Parathyroid adenoma (tissue), 2 donors: ENCODE measurements around the gene PMM2.

Source experiments
- H2AFZ ChIP-seq: fragments of 300-600 bp; sonication (generic); one replicate; pipeline ENCODE4 v1.7.0; 2017; ENCODE audit warnings: antibody characterized with exemption, mild to moderate bottlenecking
- H3K27ac ChIP-seq: fragments of 300-600 bp; sonication (generic); one replicate; pipeline ENCODE4 v1.7.0; 2017
- H3K27me3 ChIP-seq: fragments of 300-600 bp; sonication (generic); one replicate; pipeline ENCODE4 v1.7.0; 2017; ENCODE audit warnings: low read length; ENCODE audit not compliant: control insufficient read depth, insufficient read depth
- H3K36me3 ChIP-seq: fragments of 300-600 bp; sonication (generic); one replicate; pipeline ENCODE4 v1.7.0; 2017; ENCODE audit warnings: low read length; ENCODE audit not compliant: control insufficient read depth, insufficient read depth
- H3K4me1 ChIP-seq: fragments of 300-600 bp; sonication (generic); one replicate; pipeline ENCODE4 v1.7.0; 2017; ENCODE audit warnings: control low read depth
- H3K4me2 ChIP-seq: fragments of 300-600 bp; sonication (generic); one replicate; pipeline ENCODE4 v1.7.0; 2017; ENCODE audit warnings: low read length
- H3K4me3 ChIP-seq: fragments of 300-600 bp; sonication (generic); one replicate; pipeline ENCODE4 v1.7.0; 2017; ENCODE audit warnings: low read depth, low read length
- H3K79me2 ChIP-seq: fragments of 300-600 bp; sonication (generic); one replicate; pipeline ENCODE4 v1.7.0; 2017; ENCODE audit warnings: control low read depth
- H3K9ac ChIP-seq: fragments of 300-600 bp; sonication (generic); one replicate; pipeline ENCODE4 v1.7.0; 2017; ENCODE audit warnings: mild to moderate bottlenecking
- H3K9me3 ChIP-seq: fragments of 300-600 bp; sonication (generic); one replicate; pipeline ENCODE4 v1.7.0; 2017; ENCODE audit warnings: low read length; ENCODE audit not compliant: control insufficient read depth
- CTCF ChIP-seq: fragments of 300-600 bp; sonication (generic); IDR thresholded peaks from one replicate; pipeline ENCODE4 v1.7.0; 2017; ENCODE audit warnings: antibody characterized with exemption, mild to moderate bottlenecking
- donor health status: primary hyperparathyroidism.

The PMM2 gene

GRCh38 chr16:8851761-8852403 lies 54.2 kb downstream of the PMM2 start:
- H3K9ac ChIP-seq, result no peak overlapping the region
- no peak overlapping the region for H2AFZ ChIP-seq
- no peaks in the 10 kb centered on the region for H3K36me3 ChIP-seq
- H3K4me1 ChIP-seq, result no peaks in the 10 kb centered on the region
- H3K27me3 ChIP-seq, result no peaks in the 10 kb centered on the region
- H3K4me3 ChIP-seq, result no peak overlapping the region
- peak overlapping the region; percentile 30 for H3K27ac ChIP-seq
- no peak for TF ChIP-seq CTCF
- H3K4me2 ChIP-seq, result no peak overlapping the region
- H3K79me2 ChIP-seq, result no peaks in the 10 kb centered on the region
- no peaks in the 10 kb centered on the region for H3K9me3 ChIP-seq

DNA sequence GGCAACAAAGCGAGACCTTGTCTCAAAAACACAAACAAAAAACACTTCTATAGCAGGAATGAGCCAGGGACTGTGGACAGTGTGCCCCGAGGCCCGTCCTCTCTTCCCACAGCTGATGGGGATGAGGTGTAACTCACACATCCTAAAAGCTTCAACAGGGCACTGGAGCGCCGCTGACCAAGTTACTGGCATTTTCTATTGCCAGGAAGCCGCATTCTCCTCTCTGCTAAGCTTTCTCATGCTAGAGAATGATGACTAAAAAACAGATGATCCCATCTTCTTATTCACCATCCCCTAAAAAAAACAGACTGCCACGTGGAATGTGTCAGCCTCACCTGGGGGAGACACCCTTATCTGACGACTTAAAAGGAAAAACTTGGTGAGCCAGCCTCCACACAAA lies 54.9 kb downstream of the PMM2 start:
- TF ChIP-seq CTCF, result no peak
- H3K27ac ChIP-seq, result peak overlapping the region; percentile 30
- no peak overlapping the region for H2AFZ ChIP-seq
- no peak overlapping the region for H3K4me2 ChIP-seq
- no peaks in the 10 kb centered on the region for H3K27me3 ChIP-seq
- H3K4me1 ChIP-seq, result no peaks in the 10 kb centered on the region
- no peaks in the 10 kb centered on the region for H3K36me3 ChIP-seq
- no peaks in the 10 kb centered on the region for H3K9me3 ChIP-seq
- H3K79me2 ChIP-seq, result no peaks in the 10 kb centered on the region
- no peak overlapping the region for H3K9ac ChIP-seq
- no peak overlapping the region for H3K4me3 ChIP-seq

DNA sequence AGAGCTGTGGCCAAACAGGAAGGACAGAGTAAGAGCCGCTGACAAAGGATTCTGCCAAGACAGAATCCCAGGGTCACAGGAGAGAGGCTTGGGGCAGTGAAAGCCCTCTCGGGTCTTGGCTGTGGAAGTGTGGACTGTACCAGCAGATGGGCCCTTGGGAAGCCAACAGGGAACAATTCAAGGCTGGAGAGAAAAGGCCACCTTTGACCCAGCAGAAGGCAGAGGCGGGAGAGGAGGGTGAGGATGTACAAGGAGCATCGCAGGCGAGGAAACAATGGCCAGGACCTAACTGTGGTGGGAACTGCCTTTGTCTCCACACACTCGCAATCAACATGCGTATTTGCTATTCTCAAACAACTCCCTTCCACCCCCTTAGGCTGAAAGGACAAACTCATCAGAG lies 55.5 kb downstream of the PMM2 start:
- H3K79me2 ChIP-seq, result no peaks in the 10 kb centered on the region
- no peak overlapping the region for H3K4me2 ChIP-seq
- H3K4me1 ChIP-seq, result no peaks in the 10 kb centered on the region
- peak overlapping the region; percentile 30 for H3K27ac ChIP-seq
- H2AFZ ChIP-seq, result no peak overlapping the region
- no peak overlapping the region for H3K4me3 ChIP-seq
- H3K27me3 ChIP-seq, result no peaks in the 10 kb centered on the region
- H3K36me3 ChIP-seq, result no peaks in the 10 kb centered on the region
- H3K9me3 ChIP-seq, result no peaks in the 10 kb centered on the region
- H3K9ac ChIP-seq, result no peak overlapping the region
- no peak for TF ChIP-seq CTCF

GRCh38 chr16:8853611-8854010 lies 56.0 kb downstream of the PMM2 start:
- H3K4me1 ChIP-seq, result no peaks in the 10 kb centered on the region
- no peaks in the 10 kb centered on the region for H3K27me3 ChIP-seq
- H3K27ac ChIP-seq, result no peak overlapping the region
- no peak overlapping the region for H3K9ac ChIP-seq
- no peak overlapping the region for H3K4me3 ChIP-seq
- no peak for TF ChIP-seq CTCF
- H3K9me3 ChIP-seq, result no peaks in the 10 kb centered on the region
- H3K79me2 ChIP-seq, result no peaks in the 10 kb centered on the region
- H3K4me2 ChIP-seq, result no peak overlapping the region
- H2AFZ ChIP-seq, result no peak overlapping the region
- H3K36me3 ChIP-seq, result no peaks in the 10 kb centered on the region

DNA sequence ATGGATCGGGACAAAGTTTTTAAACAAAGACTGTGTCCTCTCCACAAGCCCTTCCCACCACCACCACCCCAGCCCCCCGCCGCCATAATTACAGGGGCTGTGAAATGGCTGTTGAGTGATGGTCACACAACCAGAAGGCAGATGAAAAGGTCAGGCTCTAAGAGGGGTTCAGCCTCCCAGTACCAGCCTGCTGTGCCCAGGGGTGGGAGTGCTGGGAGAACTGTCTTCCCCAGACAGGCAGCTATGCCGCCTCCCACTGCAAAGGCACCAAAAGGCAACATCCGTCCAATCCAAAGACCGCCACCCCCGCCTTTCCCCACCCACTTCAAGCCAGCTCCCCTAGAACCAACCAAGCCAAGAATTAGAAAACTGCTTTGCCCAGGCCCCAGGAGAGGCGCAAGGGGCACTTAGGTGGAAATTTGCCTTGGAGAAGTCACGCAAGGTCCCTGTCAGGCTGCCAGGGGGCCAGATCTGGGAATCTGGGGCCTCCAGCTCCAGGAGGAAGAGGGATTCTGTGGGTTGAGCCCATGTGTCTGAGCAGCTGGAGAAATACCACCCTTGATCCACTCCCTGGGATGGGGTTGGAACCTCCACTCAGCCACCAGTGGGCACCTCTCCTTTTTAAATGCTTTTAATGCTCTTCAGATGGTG lies 56.8 kb downstream of the PMM2 start:
- no peaks in the 10 kb centered on the region for H3K36me3 ChIP-seq
- no peak overlapping the region for H3K9ac ChIP-seq
- no peak overlapping the region for H2AFZ ChIP-seq
- H3K9me3 ChIP-seq, result no peaks in the 10 kb centered on the region
- no peak overlapping the region for H3K4me3 ChIP-seq
- H3K27ac ChIP-seq, result no peak overlapping the region
- H3K4me2 ChIP-seq, result no peak overlapping the region
- H3K79me2 ChIP-seq, result no peaks in the 10 kb centered on the region
- TF ChIP-seq CTCF, result no peak
- no peaks in the 10 kb centered on the region for H3K4me1 ChIP-seq
- no peaks in the 10 kb centered on the region for H3K27me3 ChIP-seq
